Neural cell (in vitro differentiated cells): ENCODE data around the gene PIP4K2A. TPM values are rescaled to one million over a fixed set of nuclear protein-coding genes. Genes with fewer than 3 reads are reported as not detected.

Source experiments
- H2AFZ ChIP-seq: fragments of 200-600, 300-800 bp; sonication (generic), shearing (Covaris generic); 2 replicates; pipeline ENCODE4 v1.6.0; 2014; ENCODE audit warnings: low read depth, mild to moderate bottlenecking, antibody characterized with exemption, low read length, moderate library complexity
- H3F3A ChIP-seq: fragments of 200-600 bp; shearing (Covaris generic); 2 replicates; pipeline ENCODE4 v1.6.1; 2016; ENCODE audit warnings: mild to moderate bottlenecking, moderate library complexity, mixed read lengths, antibody characterized with exemption, low read length; ENCODE audit not compliant: insufficient read depth, poor library complexity, severe bottlenecking
- H3K27ac ChIP-seq: fragments of 200-600, 300-800 bp; sonication (generic), shearing (Covaris generic); 2 replicates; pipeline ENCODE4 v1.5.1; 2014; ENCODE audit warnings: mild to moderate bottlenecking, low read length, moderate library complexity
- H3K27me3 ChIP-seq: fragments of 300-800, 200-600 bp; sonication (generic), shearing (Covaris generic); 2 replicates; pipeline ENCODE4 v1.6.0; 2014; ENCODE audit warnings: mild to moderate bottlenecking, low read depth, low read length, moderate library complexity; ENCODE audit not compliant: insufficient read depth
- H3K36me3 ChIP-seq: fragments of 300-800, 200-600 bp; sonication (generic), shearing (Covaris generic); 2 replicates; pipeline ENCODE4 v1.5.1; 2014; ENCODE audit warnings: mild to moderate bottlenecking, antibody characterized with exemption, low read length, moderate library complexity; ENCODE audit not compliant: insufficient read depth
- H3K4me2 ChIP-seq: fragments of 300-800, 200-600 bp; sonication (generic), shearing (Covaris generic); 2 replicates; pipeline ENCODE4 v1.6.0; 2014; ENCODE audit warnings: mild to moderate bottlenecking, low read length
- H3K4me3 ChIP-seq: fragments of 300-800, 200-600 bp; sonication (generic), shearing (Covaris generic); 2 replicates; pipeline ENCODE4 v1.5.1; 2014; ENCODE audit warnings: mild to moderate bottlenecking, low read length, moderate library complexity
- H3K79me2 ChIP-seq: fragments of 200-600 bp; shearing (Covaris generic); replicated peaks from 2 replicates; pipeline ENCODE4 v1.6.0; 2014; ENCODE audit warnings: mild to moderate bottlenecking, low read length, moderate library complexity; ENCODE audit not compliant: insufficient read depth
- H3K9ac ChIP-seq: fragments of 300-800, 200-600 bp; sonication (generic), shearing (Covaris generic); 2 replicates; pipeline ENCODE4 v1.6.1; 2016; ENCODE audit warnings: mild to moderate bottlenecking, low read length, mixed read lengths
- H3K9me2 ChIP-seq: fragments of 200-600 bp; shearing (Covaris generic); 2 replicates; pipeline ENCODE4 v1.6.1; 2016; ENCODE audit warnings: mild to moderate bottlenecking, low read length, mixed read lengths; ENCODE audit not compliant: insufficient read depth
- H3K9me3 ChIP-seq: fragments of 200-600, 300-800 bp; sonication (generic), shearing (Covaris generic); 2 replicates; pipeline ENCODE4 v1.6.1; 2016; ENCODE audit warnings: mild to moderate bottlenecking, mixed run types, low read length, moderate library complexity, mixed read lengths
- H4K20me1 ChIP-seq: fragments of 200-600 bp; shearing (Covaris generic); 2 replicates; pipeline ENCODE4 v1.6.1; 2016; ENCODE audit warnings: mild to moderate bottlenecking, mixed run types; ENCODE audit not compliant: insufficient read depth
- EP300 ChIP-seq: fragments of 450-650 bp; conservative IDR thresholded peaks from 2 replicates; pipeline ENCODE4 v1.6.1; 2014; ENCODE audit warnings: antibody characterized with exemption, mild to moderate bottlenecking, moderate library complexity; ENCODE audit not compliant: poor library complexity, severe bottlenecking
- EZH2 ChIP-seq: fragments of 200-600, 300-800 bp; shearing (Covaris generic), sonication (generic); IDR thresholded peaks from 2 replicates; pipeline ENCODE4 v1.6.1; 2014; ENCODE audit warnings: antibody characterized with exemption, low read length, borderline replicate concordance, mild to moderate bottlenecking; ENCODE audit not compliant: insufficient read depth, poor library complexity, severe bottlenecking
- MXI1 ChIP-seq: fragments of 450-650 bp; conservative IDR thresholded peaks from 2 replicates; pipeline ENCODE4 v1.6.1; 2014; ENCODE audit warnings: antibody characterized with exemption, mild to moderate bottlenecking; ENCODE audit not compliant: poor library complexity, severe bottlenecking
- POLR2AphosphoS5 ChIP-seq: IDR thresholded peaks from 2 replicates; pipeline ENCODE4 v1.6.1; 2012
- RAD21 ChIP-seq: fragments of 450-650 bp; conservative IDR thresholded peaks from 2 replicates; pipeline ENCODE4 v1.6.1; 2014; ENCODE audit warnings: antibody characterized with exemption, mild to moderate bottlenecking, moderate library complexity
- SMC3 ChIP-seq: fragments of 450-650 bp; conservative IDR thresholded peaks from 2 replicates; pipeline ENCODE4 v1.6.1; 2014; ENCODE audit warnings: antibody characterized with exemption, mild to moderate bottlenecking, moderate library complexity; ENCODE audit not compliant: poor library complexity
- TAF1 ChIP-seq: IDR thresholded peaks from 2 replicates; pipeline ENCODE4 v1.6.1; 2012; ENCODE audit warnings: low read depth
- polyA plus RNA-seq: library from polyadenylated mRNA; depleted of rRNA; stranded (reverse); fragments of >200 nt; gene quantifications from 2 replicates; pipeline ENCODE4 v1.2.3, GENCODE V29; 2014
- TF ChIP-seq, protein P1 (sequence below): IDR thresholded peaks from 2 replicates; pipeline ENCODE4 v1.6.1; 2012; ENCODE audit warnings: borderline replicate concordance
- TF ChIP-seq, protein P2 (sequence below): fragments of 450-650 bp; IDR thresholded peaks from 2 replicates; pipeline ENCODE4 v1.5.1; 2014; ENCODE audit warnings: antibody characterized with exemption, mild to moderate bottlenecking, moderate library complexity; ENCODE audit not compliant: poor library complexity, severe bottlenecking

PIP4K2A gene
- polyA plus RNA-seq, 1 donor from 2014 or later, result 12.6 TPM

DNA sequence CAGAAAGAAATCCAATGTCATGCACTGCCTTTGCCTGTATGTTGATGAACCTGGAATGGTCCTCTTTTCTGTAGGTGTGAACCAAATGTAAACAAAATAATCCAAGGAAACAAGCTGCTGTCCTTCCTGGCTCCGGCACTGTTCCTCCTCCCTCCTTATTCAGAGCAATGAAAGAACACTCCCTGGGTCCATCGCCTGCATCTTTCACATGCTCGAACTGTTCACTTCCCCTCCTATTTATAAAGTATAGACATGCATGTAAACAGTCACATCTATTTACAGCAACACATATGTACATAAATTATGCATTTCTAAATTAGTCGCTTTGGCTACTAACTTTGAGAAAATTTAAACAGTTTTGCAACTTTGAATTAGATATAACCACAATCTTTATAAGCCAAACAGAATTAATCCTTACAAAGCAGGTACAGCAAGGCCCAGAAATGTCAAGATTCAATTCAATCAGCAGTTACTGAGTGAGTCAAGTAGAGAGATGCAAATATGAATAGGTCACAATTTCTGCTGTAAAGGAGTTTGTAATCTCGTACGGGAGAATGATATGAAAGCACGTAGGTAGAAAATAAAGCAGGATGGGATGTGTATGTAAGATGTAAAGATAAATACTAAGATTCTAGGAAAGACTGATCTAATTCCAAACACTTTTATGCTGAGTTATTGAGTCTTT is 162.6 kb downstream of the PIP4K2A start:
- Histone ChIP-seq H3K27me3 (no peaks in the 10 kb centered on the region), H3K27ac (no peak overlapping the region), H3F3A (no peaks in the 10 kb centered on the region), H3K36me3 (no peaks in the 10 kb centered on the region), H3K4me3 (no peak overlapping the region), H3K9me2 (no peaks in the 10 kb centered on the region), H3K9ac (no peak overlapping the region), H4K20me1 (no peaks in the 10 kb centered on the region), H3K79me2 (no peaks in the 10 kb centered on the region), H2AFZ (no peak overlapping the region), H3K4me2 (no peak overlapping the region), H3K9me3 (no peaks in the 10 kb centered on the region)
- TF ChIP-seq EP300 (no peak), POLR2AphosphoS5 (no peak), EZH2 (no peak), SMC3 (no peak), RAD21 (no peak), TAF1 (no peak), MXI1 (no peak)
- TF ChIP-seq, protein P1, sequence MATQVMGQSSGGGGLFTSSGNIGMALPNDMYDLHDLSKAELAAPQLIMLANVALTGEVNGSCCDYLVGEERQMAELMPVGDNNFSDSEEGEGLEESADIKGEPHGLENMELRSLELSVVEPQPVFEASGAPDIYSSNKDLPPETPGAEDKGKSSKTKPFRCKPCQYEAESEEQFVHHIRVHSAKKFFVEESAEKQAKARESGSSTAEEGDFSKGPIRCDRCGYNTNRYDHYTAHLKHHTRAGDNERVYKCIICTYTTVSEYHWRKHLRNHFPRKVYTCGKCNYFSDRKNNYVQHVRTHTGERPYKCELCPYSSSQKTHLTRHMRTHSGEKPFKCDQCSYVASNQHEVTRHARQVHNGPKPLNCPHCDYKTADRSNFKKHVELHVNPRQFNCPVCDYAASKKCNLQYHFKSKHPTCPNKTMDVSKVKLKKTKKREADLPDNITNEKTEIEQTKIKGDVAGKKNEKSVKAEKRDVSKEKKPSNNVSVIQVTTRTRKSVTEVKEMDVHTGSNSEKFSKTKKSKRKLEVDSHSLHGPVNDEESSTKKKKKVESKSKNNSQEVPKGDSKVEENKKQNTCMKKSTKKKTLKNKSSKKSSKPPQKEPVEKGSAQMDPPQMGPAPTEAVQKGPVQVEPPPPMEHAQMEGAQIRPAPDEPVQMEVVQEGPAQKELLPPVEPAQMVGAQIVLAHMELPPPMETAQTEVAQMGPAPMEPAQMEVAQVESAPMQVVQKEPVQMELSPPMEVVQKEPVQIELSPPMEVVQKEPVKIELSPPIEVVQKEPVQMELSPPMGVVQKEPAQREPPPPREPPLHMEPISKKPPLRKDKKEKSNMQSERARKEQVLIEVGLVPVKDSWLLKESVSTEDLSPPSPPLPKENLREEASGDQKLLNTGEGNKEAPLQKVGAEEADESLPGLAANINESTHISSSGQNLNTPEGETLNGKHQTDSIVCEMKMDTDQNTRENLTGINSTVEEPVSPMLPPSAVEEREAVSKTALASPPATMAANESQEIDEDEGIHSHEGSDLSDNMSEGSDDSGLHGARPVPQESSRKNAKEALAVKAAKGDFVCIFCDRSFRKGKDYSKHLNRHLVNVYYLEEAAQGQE, result no peak
- TF ChIP-seq, protein P2, sequence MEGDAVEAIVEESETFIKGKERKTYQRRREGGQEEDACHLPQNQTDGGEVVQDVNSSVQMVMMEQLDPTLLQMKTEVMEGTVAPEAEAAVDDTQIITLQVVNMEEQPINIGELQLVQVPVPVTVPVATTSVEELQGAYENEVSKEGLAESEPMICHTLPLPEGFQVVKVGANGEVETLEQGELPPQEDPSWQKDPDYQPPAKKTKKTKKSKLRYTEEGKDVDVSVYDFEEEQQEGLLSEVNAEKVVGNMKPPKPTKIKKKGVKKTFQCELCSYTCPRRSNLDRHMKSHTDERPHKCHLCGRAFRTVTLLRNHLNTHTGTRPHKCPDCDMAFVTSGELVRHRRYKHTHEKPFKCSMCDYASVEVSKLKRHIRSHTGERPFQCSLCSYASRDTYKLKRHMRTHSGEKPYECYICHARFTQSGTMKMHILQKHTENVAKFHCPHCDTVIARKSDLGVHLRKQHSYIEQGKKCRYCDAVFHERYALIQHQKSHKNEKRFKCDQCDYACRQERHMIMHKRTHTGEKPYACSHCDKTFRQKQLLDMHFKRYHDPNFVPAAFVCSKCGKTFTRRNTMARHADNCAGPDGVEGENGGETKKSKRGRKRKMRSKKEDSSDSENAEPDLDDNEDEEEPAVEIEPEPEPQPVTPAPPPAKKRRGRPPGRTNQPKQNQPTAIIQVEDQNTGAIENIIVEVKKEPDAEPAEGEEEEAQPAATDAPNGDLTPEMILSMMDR, result no peak

DNA sequence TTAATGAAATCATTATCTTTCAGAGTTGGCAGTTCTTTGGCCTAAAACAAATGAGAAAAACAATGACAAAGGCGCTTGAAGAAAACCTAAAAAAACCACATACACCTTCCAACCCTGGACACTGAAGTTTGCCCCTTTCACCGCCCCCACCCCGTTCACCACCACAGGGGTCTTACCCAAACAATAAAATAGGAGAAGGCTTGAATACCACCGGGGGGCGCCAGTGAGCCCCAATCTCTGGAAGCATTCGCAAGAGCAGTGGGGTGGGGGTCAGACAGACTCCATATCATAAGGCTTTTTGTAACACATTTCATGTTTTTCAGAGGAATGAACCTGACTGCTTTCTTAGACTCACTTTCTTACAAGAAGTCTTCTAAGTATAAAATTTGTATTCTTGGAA is 163.6 kb downstream of the PIP4K2A start:
- no peaks in the 10 kb centered on the region for H3K9me3 ChIP-seq
- H3K79me2 ChIP-seq, result no peaks in the 10 kb centered on the region
- no peak overlapping the region for H3K4me3 ChIP-seq
- H3K27ac ChIP-seq, result no peak overlapping the region
- no peak overlapping the region for H3K9ac ChIP-seq
- H2AFZ ChIP-seq, result no peak overlapping the region
- no peaks in the 10 kb centered on the region for H3K9me2 ChIP-seq
- no peaks in the 10 kb centered on the region for H3F3A ChIP-seq
- H3K4me2 ChIP-seq, result no peak overlapping the region
- TF ChIP-seq, protein P2, result peak; percentile 33
- TF ChIP-seq POLR2AphosphoS5, result no peak
- no peaks in the 10 kb centered on the region for H4K20me1 ChIP-seq
- no peaks in the 10 kb centered on the region for H3K36me3 ChIP-seq
- no peaks in the 10 kb centered on the region for H3K27me3 ChIP-seq
